Measurements from ENCODE around the gene IL21.

The IL21 gene

DNA sequence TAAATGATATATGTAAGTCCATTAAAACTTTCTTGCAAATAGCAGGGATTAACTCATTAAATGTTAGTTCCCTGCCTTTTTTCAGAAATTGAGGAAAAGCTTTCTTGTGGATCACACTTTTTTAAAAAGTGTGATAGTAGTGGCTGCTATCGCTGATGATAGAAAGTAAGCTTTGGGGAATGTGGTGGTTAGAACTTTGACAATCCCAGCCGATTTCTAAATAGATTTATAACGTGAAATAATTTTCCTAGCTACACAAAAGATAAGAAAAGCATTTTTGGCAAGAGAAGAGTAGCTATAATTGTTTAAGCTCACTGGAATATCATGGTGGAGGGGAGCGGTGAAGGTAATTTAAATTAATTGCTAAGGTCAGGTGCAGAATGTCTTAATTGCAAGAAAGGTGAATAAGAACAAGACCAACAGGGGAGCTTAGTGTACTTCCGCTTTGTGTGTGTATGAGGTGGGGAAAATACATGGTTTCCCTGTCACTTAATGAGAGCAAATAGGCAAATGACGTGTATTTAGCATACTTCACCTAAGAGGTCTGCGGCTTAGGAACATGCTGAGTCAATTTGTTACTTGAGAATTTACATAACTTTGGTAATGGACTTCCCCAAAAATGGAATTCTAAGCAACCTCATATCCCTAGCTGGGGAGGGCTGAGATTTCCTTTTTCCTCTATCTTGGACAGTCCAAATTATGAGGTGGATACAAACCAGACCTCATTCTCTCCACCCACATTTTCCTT is 11.7 kb upstream of the IL21 start:
- Histone ChIP-seq H3K27me3 (no peaks in the 10 kb centered on the region), H3K4me1 (ENCODE audit: control insufficient read depth in 1 of 2, insufficient read depth in 1 of 2, low read depth in 1 of 2, low read length in 1 of 2) (no peaks in the 10 kb centered on the region), H3K36me3 (no peaks in the 10 kb centered on the region), H3K4me3 (ENCODE audit: low read depth in 1 of 2, low read length in 1 of 2) (no peak overlapping the region), H3K27ac (no peak overlapping the region), H3K9me3 (no peaks in the 10 kb centered on the region)
- no peak for TF ChIP-seq CTCF (IDR thresholded peaks at IDR 0.05)

DNA sequence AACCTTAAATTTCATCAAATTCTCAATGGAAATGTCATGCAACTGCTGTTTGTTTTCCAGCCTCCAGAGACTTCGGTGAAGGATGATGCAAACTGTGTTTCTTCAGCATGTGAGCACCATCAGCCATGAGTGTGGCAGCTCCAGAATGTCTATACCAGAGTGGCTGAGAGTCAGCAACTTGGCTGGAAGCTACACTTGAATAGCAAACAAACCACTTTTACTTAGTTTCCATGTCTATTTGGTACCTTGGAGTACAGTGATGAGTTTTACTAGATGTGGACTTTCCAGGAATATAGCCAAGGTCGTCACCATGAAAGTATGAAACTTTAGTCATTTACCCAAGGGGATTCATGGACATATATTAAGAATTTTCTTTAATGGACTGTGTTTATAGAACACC is 4.3 kb upstream of the IL21 start:
- no peak overlapping the region for H3K4me3 ChIP-seq (ENCODE audit: low read depth in 1 of 2, low read length in 1 of 2)
- TF ChIP-seq CTCF (IDR thresholded peaks at IDR 0.05): no peak

DNA sequence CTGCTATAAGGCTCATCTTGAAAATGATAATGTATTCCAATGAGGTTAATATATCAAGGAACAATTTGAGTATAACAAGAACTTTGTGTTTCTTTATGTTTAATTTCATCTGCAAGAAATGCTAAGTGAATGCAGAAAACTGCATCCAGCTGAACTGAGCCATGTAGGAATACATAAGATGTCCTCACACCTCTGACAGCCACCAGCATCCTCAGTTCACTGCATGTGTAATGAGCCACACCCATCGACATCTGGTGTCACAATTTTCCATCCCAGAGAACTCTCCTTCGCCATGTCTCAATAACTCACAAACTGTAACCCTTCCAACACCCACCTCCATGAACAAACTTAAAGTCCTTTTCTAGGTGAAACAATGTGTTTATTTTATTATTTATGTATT is 3.3 kb upstream of the IL21 start:
- no peaks in the 10 kb centered on the region for H3K4me1 ChIP-seq (ENCODE audit: control insufficient read depth in 1 of 2, insufficient read depth in 1 of 2, low read depth in 1 of 2, low read length in 1 of 2)
- no peaks in the 10 kb centered on the region for H3K27me3 ChIP-seq
- no peak overlapping the region for H3K27ac ChIP-seq
- no peaks in the 10 kb centered on the region for H3K36me3 ChIP-seq
- TF ChIP-seq CTCF (IDR thresholded peaks at IDR 0.05): no peak
- no peaks in the 10 kb centered on the region for H3K9me3 ChIP-seq
- H3K4me3 ChIP-seq (ENCODE audit: low read depth in 1 of 2, low read length in 1 of 2): no peak overlapping the region

More for the DNA sequence above, 4.3 kb upstream of the IL21 start:
- H3K9me3 ChIP-seq: no peaks in the 10 kb centered on the region
- H3K4me1 ChIP-seq (ENCODE audit: control insufficient read depth in 1 of 2, insufficient read depth in 1 of 2, low read depth in 1 of 2, low read length in 1 of 2): no peaks in the 10 kb centered on the region
- H3K27ac ChIP-seq: no peak overlapping the region
- H3K27me3 ChIP-seq: no peaks in the 10 kb centered on the region
- no peaks in the 10 kb centered on the region for H3K36me3 ChIP-seq

GRCh38 chr4:122623637-122624166 is 2.8 kb upstream of the IL21 start:
- Histone ChIP-seq H3K9me3 (no peaks in the 10 kb centered on the region), H3K4me3 (ENCODE audit: low read depth in 1 of 2, low read length in 1 of 2) (no peak overlapping the region), H3K36me3 (no peaks in the 10 kb centered on the region), H3K27me3 (no peaks in the 10 kb centered on the region), H3K27ac (no peak overlapping the region), H3K4me1 (ENCODE audit: control insufficient read depth in 1 of 2, insufficient read depth in 1 of 2, low read depth in 1 of 2, low read length in 1 of 2) (no peaks in the 10 kb centered on the region)
- no peak for TF ChIP-seq CTCF (IDR thresholded peaks at IDR 0.05)

GRCh38 chr4:122622400-122622799 is 1.5 kb upstream of the IL21 start:
- H3K27ac ChIP-seq: no peak overlapping the region
- no peaks in the 10 kb centered on the region for H3K4me1 ChIP-seq (ENCODE audit: control insufficient read depth in 1 of 2, insufficient read depth in 1 of 2, low read depth in 1 of 2, low read length in 1 of 2)
- H3K27me3 ChIP-seq: no peaks in the 10 kb centered on the region
- H3K4me3 ChIP-seq (ENCODE audit: low read depth in 1 of 2, low read length in 1 of 2): no peak overlapping the region
- no peaks in the 10 kb centered on the region for H3K9me3 ChIP-seq
- no peak for TF ChIP-seq CTCF (IDR thresholded peaks at IDR 0.05)
- H3K36me3 ChIP-seq: no peaks in the 10 kb centered on the region

Measured in neutrophil (primary cell).